Measurements from ENCODE around the gene HSPA1B.

DNA sequence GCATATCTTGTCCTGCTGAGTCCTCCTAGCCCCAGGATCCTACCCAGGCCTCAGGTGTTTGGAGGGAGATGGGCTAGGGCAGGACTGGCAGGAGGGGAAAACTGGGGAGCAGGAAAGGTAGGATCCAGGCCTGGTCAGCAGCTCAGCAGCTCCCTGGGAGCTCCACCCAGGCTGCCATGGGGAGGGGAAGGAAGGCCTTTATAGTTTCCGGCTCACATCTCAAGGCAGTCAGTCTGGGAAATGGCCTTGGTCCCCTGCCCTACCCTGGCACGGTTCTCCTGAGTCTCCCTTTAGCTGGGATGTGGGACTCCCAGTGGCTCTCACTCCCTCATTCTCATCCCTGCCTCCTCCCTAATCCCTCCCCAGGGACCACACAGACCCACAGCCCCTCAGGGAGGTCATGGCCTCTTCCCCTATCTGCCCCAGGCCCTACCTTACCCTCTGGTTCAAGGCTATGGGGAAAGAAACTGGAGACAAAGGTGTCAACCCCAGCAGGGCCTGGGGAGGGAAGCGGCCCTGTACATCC lies 49.6 kb downstream of the HSPA1B start:
- TF ChIP-seq YY1 (IDR thresholded peaks at IDR 0.05; ENCODE audit: low read depth), result no peak
- TF ChIP-seq RAD21 (IDR thresholded peaks at IDR 0.05; ENCODE audit: low read depth), result no peak
- TF ChIP-seq EP300 (IDR thresholded peaks at IDR 0.05; ENCODE audit: borderline replicate concordance), result no peak
- no peak for TF ChIP-seq TAF1 (IDR thresholded peaks at IDR 0.05; ENCODE audit: low read depth)
- TF ChIP-seq, protein P1, sequence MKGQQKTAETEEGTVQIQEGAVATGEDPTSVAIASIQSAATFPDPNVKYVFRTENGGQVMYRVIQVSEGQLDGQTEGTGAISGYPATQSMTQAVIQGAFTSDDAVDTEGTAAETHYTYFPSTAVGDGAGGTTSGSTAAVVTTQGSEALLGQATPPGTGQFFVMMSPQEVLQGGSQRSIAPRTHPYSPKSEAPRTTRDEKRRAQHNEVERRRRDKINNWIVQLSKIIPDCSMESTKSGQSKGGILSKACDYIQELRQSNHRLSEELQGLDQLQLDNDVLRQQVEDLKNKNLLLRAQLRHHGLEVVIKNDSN (IDR thresholded peaks at IDR 0.05), result no peak
- TF ChIP-seq NFIC (IDR thresholded peaks at IDR 0.05), result no peak
- TF ChIP-seq, protein P2, sequence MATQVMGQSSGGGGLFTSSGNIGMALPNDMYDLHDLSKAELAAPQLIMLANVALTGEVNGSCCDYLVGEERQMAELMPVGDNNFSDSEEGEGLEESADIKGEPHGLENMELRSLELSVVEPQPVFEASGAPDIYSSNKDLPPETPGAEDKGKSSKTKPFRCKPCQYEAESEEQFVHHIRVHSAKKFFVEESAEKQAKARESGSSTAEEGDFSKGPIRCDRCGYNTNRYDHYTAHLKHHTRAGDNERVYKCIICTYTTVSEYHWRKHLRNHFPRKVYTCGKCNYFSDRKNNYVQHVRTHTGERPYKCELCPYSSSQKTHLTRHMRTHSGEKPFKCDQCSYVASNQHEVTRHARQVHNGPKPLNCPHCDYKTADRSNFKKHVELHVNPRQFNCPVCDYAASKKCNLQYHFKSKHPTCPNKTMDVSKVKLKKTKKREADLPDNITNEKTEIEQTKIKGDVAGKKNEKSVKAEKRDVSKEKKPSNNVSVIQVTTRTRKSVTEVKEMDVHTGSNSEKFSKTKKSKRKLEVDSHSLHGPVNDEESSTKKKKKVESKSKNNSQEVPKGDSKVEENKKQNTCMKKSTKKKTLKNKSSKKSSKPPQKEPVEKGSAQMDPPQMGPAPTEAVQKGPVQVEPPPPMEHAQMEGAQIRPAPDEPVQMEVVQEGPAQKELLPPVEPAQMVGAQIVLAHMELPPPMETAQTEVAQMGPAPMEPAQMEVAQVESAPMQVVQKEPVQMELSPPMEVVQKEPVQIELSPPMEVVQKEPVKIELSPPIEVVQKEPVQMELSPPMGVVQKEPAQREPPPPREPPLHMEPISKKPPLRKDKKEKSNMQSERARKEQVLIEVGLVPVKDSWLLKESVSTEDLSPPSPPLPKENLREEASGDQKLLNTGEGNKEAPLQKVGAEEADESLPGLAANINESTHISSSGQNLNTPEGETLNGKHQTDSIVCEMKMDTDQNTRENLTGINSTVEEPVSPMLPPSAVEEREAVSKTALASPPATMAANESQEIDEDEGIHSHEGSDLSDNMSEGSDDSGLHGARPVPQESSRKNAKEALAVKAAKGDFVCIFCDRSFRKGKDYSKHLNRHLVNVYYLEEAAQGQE (IDR thresholded peaks at IDR 0.05; ENCODE audit: low read depth), result no peak
- TF ChIP-seq EGR1 (IDR thresholded peaks at IDR 0.05), result no peak
- no peak for TF ChIP-seq CREB1 (IDR thresholded peaks at IDR 0.05; ENCODE audit: low read depth)
- TF ChIP-seq FOXM1 (IDR thresholded peaks at IDR 0.05; ENCODE audit: borderline replicate concordance, low read depth), result no peak
- no peak for TF ChIP-seq TEAD4 (IDR thresholded peaks at IDR 0.05)

Measured in Ishikawa (cell line).